UCSD-AML1 (cell line): Measurements from ENCODE around the gene NDUFS6.

Experiments
- DNase-seq: peaks from one replicate; lab custom pipeline; 2025; ENCODE audit not compliant: unreplicated experiment; lab: John Stamatoyannopoulos, UW

NDUFS6 gene

GRCh38 chr5:1765141-1765879, 35.9 kb upstream of the NDUFS6 start:
- no peak for DNase-seq

DNA sequence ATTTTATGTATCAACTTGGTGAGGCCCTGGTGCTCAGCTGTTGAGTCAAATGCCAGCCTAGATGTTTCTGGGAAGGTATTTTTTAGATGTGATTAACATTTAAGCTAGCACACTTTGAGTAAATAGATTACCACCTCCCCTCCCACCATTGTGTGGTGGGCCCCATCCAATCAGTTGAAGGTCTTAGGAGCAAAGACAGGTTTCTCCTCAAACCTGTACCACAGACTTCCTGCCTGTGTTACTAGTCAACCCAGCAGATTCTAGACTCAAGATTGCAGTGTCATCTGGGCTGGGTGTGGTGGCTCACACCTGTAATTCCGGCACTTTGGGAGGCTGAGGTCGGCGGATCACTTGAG, 35.3 kb upstream of the NDUFS6 start:
- DNase-seq: no peak

- DNase-seq: no peak
These were observed 33.5 kb upstream of the NDUFS6 start for GRCh38 chr5:1767524-1768282.

GRCh38 chr5:1768283-1769000, 32.8 kb upstream of the NDUFS6 start:
- DNase-seq: no peak

- DNase-seq: no peak
These were observed 32.1 kb upstream of the NDUFS6 start for GRCh38 chr5:1769017-1769640.

DNA sequence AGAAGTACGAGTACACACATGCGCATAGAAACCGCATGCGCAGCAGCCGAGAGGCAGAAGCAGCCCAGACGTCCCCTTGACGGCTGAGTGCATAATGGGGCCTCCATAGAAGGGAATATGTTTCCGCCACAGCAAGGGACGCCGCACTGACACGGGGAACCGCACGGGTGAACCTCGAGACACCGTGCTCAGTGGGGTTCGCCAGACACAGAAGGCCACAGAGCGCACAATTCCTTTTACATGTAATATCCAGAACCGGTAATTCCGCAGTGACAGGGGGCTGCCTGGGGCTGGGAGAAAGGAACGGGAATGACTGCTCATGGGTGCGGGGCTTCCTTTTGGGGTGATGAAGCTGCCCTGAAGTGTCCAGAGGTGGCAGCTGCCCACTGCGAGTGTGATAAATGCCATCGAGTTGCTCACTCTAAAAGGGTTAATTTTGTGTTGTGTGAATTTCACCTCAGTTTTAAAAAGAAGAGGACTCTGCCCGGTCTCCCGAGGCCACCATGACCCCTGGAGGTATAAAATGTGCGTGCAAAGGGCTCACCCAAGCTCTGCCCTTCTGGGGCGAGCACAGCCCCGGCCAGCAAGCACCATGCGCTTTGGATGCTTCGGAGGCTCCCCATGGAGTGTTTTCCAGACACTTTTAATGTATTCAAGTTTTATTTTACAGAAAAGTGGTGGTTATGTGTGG, 31.3 kb upstream of the NDUFS6 start:
- DNase-seq: no peak

- DNase-seq: no peak
These were observed 30.8 kb upstream of the NDUFS6 start for GRCh38 chr5:1770443-1770802.

DNA sequence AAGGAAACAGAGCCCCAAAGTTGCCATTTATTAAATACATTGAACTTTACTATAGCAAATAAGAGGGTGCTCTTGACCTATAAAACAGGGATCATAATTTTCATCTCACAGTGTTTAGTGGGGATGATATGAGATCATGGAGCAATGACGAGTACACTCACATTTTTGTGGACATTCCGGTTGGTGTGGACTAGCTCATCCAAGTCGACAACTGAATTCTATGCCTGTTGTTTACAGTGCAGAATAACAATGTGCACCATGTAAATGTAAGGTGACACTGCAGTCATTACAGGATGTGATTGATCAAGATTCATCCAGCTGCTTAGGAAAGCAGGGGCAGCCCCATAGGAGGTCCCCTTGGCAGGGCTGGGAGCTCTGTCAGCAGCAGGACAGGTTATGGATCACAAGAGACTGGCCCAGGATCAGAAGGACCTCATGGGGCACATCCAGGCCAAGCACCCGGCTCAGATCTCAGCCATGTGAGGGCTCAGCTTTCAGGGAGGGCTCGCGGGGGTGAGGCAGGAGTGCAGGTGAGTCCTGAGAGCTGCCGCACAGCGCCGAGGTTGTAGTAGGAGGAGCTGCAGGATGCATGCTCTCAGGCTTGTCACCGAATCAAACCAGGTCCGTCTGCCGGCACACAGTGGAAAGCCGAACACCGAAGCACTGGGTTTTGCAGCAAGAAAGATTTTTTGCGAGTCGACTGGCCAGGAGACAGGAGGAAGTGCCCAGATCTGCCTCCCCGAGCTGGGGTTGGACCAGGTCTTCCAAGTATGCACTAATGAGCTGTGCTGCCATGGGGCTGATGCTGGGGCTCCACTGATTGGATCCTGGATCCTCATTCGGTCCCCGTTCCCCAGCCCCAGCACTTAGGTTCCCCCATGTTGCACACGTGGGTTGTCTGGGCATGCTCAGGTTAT, 29.8 kb upstream of the NDUFS6 start:
- no peak for DNase-seq

DNA sequence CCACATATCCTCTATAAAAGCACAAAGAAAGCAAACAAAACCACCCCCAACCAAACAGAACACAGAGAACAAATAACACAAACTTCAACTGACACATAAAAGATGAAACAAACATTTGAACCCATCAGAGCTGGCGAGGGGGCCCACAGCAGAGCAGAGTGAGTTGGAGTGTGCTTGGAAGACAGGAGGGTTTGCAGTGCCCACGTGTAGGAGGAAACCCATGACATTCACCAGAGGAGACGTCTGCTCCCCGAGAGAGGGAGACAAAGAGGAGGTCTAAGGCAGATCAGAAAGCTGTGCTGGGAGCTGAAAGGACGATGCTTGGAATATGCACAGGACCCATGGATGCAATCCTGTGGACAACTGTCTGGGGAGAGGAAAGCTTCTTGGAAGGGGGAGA, 28.6 kb upstream of the NDUFS6 start:
- no peak for DNase-seq

GRCh38 chr5:1776831-1777230, 24.4 kb upstream of the NDUFS6 start:
- no peak for DNase-seq

GRCh38 chr5:1777281-1778137, 23.7 kb upstream of the NDUFS6 start:
- no peak for DNase-seq

DNA sequence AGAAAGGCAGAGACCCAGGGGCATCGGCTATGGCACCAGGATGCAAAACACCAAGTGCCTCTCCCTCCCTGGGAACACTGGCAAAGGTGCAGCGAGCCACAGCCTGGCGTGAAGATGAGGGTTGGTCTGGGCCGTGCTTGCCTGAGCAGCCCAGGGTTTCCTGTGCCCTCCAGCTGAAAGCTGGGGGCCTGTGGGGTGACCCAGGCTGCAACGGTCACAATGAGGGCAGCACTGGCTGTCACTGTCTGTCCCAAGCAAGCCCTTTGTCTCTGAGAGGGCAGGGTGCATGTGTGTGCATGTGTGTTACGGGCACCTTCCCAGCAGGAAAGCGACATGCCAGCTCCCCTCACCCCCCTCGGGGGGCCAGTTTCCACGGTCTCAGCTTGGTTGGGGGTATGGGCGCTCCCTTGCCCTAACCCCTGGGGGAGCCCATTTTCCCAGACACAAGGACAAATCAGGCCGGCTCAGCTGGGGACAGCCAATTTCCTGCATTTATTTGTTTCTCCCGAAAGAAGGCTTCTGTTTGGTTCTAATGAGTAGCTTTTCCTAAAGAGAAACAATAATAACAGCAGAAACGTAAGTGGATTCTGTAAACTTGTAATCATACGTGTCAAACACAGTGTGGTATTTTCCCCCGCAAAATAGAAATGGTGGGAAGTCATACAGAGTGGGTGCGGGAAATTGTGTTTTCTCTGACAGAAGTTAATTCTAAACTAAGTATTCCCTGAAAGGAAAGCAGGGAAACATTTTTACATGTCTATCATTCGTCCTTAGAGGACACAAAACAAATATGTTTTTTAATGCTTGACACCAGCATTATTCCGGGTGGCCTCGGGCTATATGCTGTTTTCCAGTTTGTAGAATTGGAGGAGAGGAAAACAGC, 22.8 kb upstream of the NDUFS6 start:
- DNase-seq: no peak

- no peak for DNase-seq
These were observed 22.1 kb upstream of the NDUFS6 start for GRCh38 chr5:1779021-1779680.

DNA sequence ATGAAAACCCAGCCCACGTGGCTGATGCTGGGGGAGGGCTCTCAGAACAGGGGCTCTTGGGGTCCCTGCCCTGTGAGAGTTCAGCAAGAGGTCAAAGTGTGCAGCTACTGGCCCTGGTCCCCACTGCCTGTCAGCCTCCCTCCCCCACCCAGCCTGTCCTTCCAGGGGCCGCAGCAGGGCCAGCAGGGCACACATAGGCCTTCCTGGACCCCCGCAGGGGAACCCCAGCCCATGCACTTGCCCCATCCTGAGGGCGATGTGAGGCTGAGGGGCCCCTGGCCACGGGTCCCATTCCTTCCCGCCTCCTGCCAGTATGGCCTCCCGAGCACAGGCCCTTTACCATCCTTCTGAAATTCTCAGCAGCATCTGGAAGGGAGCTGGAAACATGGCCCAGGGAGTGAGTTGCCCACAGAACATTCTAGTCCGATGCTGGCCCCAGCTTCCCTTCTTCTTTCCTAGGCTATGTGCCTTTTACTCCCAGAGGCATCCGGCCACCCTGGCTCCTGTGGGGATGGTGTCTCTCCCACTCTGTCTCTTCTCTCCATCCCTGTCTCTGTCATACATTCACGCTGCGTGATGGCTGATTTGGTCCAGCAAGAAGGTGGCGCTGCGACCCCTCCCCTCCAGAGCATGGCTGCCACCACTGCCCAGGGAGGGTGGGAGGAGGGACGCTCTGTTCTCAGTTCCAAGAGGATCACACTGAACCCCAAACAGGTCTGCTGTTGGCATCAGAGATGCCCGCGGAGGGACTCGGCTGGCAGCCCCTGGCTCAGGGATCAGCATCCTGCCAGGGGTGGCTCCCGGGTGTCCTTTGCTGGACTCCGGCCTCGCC, 21.2 kb upstream of the NDUFS6 start:
- no peak for DNase-seq

- DNase-seq: no peak
These were observed 20.6 kb upstream of the NDUFS6 start for GRCh38 chr5:1780614-1780930.

DNA sequence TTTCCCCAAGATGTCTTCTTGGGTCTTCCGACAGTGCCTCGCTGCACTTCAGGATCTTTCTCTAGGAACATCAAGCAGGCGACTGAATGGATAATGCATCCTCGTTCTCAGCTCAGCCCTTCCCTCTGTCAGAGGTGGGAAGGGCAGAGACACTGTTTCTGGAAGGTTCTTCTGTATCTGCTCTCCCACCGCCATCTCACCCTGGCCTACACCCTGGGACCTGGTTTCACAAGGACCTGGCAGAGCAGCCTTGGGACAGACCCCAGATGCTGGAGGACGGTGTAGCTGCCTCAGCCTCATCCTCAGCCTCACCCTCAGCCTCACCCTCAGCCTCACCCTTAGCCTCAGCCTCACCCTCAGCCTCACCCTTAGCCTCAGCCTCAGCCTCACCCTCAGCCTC, 20.1 kb upstream of the NDUFS6 start:
- DNase-seq: no peak
